Fibroblast of gingiva (primary cell): ENCODE data around the gene NOTCH3.

Experiments
- DNase-seq: peaks from one replicate; pipeline ENCODE4 v3.0.0-alpha.2; 2011; ENCODE audit warnings: low read depth

NOTCH3 gene

GRCh38 chr19:15123031-15123890, 77.5 kb downstream of the NOTCH3 start:
- DNase-seq = no peak

- DNase-seq = no peak
Observed at GRCh38 chr19:15122331-15123030, 78.3 kb downstream of the NOTCH3 start.

GRCh38 chr19:15120135-15121026, 80.4 kb downstream of the NOTCH3 start:
- DNase-seq = no peak

GRCh38 chr19:15118789-15119494, 81.9 kb downstream of the NOTCH3 start:
- DNase-seq = no peak

- DNase-seq = no peak
Observed at GRCh38 chr19:15118248-15118647, 82.5 kb downstream of the NOTCH3 start.

GRCh38 chr19:15116856-15117255, 83.9 kb downstream of the NOTCH3 start:
- no peak for DNase-seq

GRCh38 chr19:15115762-15116615, 84.8 kb downstream of the NOTCH3 start:
- no peak for DNase-seq

GRCh38 chr19:15115080-15115479, 85.7 kb downstream of the NOTCH3 start:
- DNase-seq = peak; percentile 75

- DNase-seq = peak; percentile 53
Observed at GRCh38 chr19:15114153-15114540, 86.6 kb downstream of the NOTCH3 start.

GRCh38 chr19:15113245-15114152, 87.3 kb downstream of the NOTCH3 start:
- no peak for DNase-seq

- DNase-seq = no peak
Observed at GRCh38 chr19:15112385-15112784, 88.4 kb downstream of the NOTCH3 start.

GRCh38 chr19:15111758-15112157, 89.0 kb downstream of the NOTCH3 start:
- DNase-seq = no peak

- DNase-seq = no peak
Observed at GRCh38 chr19:15110418-15110815, 90.4 kb downstream of the NOTCH3 start.

- no peak for DNase-seq
Observed at GRCh38 chr19:15109768-15110417, 90.9 kb downstream of the NOTCH3 start.
